Measurements from ENCODE around the gene MIF4GD.

DNA sequence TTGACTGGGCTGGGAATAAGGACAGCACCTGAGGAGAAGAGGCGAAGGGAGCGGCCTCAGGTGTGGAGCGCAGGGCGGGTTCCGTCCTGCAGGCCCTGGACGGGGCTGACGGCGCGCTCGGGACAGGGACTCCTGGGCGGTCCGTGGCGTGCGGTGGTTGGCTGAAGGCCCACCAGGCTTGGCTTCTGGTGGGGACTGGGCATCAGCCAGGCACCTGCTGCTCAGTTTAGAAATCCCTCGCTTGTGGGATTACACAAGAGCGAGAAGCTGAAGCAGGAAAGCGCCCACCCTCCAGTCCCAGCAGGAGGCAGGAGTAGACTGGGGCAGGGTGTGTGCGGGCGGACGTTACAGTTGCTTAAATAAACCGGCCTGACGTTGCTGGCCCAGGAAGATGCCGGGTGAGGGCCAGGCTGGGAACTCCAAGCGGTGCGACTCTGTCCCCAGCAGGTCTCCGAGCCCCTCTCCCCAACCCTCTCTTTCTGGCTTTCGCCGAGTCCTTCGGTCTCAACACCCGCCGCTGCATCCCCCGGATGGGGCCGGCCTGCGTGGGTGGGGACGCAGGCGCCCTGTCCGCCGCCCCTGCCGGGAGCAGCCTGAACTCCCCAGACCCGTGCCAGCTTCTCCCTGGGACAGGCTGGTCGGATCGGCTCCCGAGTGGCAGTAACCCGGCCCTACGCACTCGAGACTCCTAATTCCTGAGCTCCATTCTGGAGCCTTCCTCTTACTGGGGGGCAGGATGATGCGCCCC, 639 bp downstream of the MIF4GD start:
- TF ChIP-seq CTCF (conservative IDR thresholded peaks at IDR 0.05 in 1 of 2, IDR thresholded peaks at IDR 0.05 in 1 of 2; ENCODE audit: low read depth in 1 of 2, low read length in 2 of 2), result peak; percentile 36 to 48
- no peak for TF ChIP-seq EZH2 (IDR thresholded peaks at IDR 0.05; ENCODE audit: low read length, missing control alignments)

Data from fibroblast of lung (primary cell).